ENCODE data around the gene TECR.
"Not testable (repeated sequence)": the region's sequence is repeated elsewhere in the genome, so short reads cannot be mapped to it uniquely, and the experiment has no call there.

Gene TECR

GRCh38 chr19:14563989-14564651, 34.7 kb downstream of the TECR start:
- no peak for TF ChIP-seq CTCF (IDR thresholded peaks at IDR 0.05; ENCODE audit: low read depth, low read length)
- DNase-seq (ENCODE audit: extremely low read depth, low read depth): no peak

- not testable (repeated sequence) for DNase-seq (ENCODE audit: extremely low read depth, low read depth)
These were observed 35.4 kb downstream of the TECR start for GRCh38 chr19:14564652-14565297.

DNA sequence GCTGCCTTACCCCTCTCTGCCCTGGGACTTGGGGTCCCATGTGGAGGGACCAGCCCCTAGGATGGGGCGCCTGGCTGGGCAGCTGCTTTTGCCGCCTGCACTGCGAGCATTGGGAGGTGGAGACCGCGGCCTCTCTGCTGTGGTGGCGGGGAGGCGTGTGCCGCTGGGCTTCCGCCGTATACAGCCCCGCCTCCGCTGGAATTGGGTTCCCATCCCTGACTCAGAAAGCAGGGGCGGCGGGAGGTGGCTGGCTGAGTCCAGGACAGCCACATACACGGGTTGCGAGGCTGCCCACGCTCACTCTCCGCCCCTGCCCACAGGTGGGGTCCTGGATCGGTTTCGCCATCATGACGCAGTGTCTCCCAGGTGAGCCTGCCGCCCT, 35.9 kb downstream of the TECR start:
- TF ChIP-seq CTCF (IDR thresholded peaks at IDR 0.05; ENCODE audit: low read depth, low read length): no peak
- DNase-seq (ENCODE audit: extremely low read depth, low read depth): no peak

- no peak for DNase-seq (ENCODE audit: extremely low read depth, low read depth)
- TF ChIP-seq CTCF (IDR thresholded peaks at IDR 0.05; ENCODE audit: low read depth, low read length): no peak
These were observed 36.6 kb downstream of the TECR start for GRCh38 chr19:14565765-14566711.

DNA sequence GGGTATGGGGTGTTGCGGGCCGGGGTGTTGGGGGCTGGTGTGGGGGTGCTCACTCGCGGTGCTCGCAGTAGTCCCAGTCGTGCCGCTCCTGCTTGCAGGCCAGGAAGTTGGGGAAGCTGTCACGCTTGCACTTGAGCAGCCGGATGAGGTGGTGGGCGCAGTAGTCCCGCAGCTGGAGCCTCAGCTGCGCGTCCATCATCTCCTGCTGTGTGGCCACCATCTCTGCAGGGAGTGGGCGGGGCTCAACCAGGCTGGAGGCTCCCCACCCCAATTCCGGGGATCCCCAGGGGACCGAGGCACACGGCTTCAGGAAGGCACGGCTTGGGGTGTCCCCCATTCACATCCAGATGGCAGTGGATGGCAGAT, 37.3 kb downstream of the TECR start:
- DNase-seq (ENCODE audit: extremely low read depth, low read depth): no peak
- no peak for TF ChIP-seq CTCF (IDR thresholded peaks at IDR 0.05; ENCODE audit: low read depth, low read length)

GRCh38 chr19:14567079-14567478, 37.7 kb downstream of the TECR start:
- DNase-seq (ENCODE audit: extremely low read depth, low read depth): no peak
- TF ChIP-seq CTCF (IDR thresholded peaks at IDR 0.05; ENCODE audit: low read depth, low read length): no peak

- DNase-seq (ENCODE audit: extremely low read depth, low read depth): no peak
- no peak for TF ChIP-seq CTCF (IDR thresholded peaks at IDR 0.05; ENCODE audit: low read depth, low read length)
These were observed 41.6 kb downstream of the TECR start for GRCh38 chr19:14570864-14571527.

All from AG09319 (cell line).